NCI-H1436 treated with DMSO at 0.1 percent for 48 hours (cell line): ENCODE measurements around the gene LRRC8D.
A peak's percentile ranks its signal among the peaks of the same experiment; 100 is the strongest.
"Not testable (repeated sequence)": the region's sequence is repeated elsewhere in the genome, so short reads cannot be mapped to it uniquely, and the experiment has no call there.

ENCODE experiments used
- DNase-seq: peaks from one replicate; lab custom pipeline; 2025; lab: John Stamatoyannopoulos, UW

Gene LRRC8D

DNA sequence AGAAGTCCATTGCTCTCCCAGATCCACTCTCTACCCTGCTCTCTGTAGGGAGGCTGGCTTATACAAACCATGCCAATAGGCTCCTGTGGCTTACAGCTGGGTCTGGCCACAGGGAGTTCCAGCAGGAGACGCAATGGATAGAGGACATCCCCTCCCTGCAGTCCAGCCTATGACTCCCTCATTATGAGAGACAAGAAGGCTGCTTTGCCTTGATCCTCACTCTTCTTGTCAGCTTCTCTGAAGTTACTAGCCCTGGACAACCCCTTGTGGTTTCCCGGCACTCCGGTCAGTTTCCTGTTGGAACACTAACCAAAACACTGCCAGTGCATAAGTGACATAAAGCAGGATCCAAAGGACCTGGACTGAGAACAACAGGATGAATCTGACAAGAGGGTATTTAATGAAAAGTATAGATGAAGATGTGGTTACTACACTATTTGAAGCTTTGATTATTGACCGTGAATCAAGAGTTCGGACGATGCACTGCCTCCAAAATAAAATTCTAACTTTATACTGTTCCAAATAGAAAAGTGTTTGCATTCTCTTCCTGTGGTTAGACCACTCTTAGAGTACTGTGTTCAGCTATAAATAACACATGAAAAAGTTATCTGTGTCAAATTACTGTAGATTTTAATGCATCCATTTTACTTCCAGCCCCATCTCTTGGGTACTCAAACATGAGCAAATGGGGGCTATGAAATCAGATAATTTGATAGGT, 141.4 kb downstream of the LRRC8D start:
- no peak for DNase-seq

GRCh38 chr1:89962742-89963075, 141.9 kb downstream of the LRRC8D start:
- DNase-seq, result no peak

DNA sequence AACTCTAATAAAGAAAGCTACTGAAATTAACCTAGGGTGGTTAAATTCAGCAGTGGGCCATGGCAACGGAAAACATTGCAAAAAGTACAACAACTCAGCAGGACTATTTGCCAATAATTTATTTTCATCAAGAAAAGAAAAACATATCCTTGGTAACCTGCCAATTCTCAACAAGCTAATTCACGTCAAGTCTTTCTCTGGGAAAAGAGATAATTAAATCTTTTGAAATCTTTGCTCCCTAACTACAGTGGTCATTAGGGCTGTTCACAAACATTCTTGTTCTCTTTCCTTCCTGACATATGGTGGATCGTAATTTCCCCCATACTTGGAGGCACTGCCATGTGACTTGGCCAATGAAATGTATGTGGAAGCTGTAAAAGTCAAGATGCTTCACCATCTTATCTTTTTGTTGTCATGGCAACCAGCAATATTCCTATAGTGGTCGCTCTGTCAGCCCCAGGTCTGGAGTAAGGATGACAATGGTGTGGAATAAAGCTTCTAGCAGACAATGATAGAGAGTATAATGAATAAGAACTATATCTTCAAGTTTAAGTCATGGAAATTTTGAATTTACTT, 144.4 kb downstream of the LRRC8D start:
- no peak for DNase-seq

DNA sequence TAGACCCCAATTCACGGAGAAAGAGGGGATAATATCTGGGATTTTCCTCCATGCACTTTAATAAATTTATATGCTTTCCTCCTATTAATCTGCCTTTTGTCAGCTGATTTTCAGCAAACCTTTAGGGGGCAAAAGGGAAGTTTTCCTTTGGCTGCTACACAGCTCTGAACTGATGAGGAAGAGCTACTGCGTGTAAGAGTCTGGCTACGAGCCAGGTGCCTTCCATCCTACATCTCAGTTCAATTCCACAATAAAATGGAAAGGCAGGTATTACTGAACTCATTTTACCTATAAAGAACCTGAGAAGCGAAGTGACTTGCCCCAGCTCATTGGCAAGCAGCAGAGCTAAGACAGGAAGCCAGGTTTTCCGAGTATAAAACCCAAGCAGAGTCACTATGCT, 145.8 kb downstream of the LRRC8D start:
- DNase-seq, result no peak

DNA sequence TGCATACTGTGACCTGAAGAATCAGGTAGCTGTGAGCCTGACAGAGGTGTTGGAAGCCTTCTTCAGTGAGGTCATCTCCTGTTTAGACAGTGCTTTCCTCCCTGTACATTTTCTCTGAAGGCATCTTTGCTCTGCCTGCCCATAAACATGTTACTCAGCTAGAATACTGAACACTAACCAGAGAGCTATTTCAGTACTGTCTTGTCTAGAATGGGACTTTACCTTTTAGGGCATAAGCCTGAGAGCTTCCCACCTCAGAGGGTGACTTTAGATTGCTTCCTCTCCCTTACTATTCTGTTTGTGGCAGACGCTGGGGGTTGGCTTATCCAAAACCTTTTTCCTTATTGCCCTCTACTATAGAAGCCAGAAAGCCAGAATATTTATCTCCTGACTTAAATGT, 150.8 kb downstream of the LRRC8D start:
- DNase-seq, result no peak

DNA sequence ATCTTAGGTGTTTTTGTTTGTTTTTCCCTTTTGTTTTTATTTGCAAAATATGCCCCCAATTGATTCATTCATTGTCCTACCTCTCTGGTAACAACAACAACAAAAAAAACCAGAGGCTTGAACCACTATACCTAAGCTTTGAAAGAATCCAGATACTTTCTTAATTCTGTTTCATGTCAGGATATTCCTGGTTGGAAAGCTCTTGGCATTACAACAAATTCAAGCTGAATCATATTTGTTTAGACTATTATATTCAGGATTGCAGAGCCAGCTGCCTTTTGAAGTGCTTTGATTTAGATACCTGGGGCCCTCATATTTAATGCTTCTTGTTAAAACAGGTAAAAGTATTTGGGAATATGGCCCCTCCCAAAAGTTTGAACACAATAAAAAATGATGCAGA, 151.2 kb downstream of the LRRC8D start:
- DNase-seq, result no peak

- DNase-seq, result no peak
Measured at GRCh38 chr1:89973471-89974127, 152.8 kb downstream of the LRRC8D start.

- no peak for DNase-seq
Measured at GRCh38 chr1:89974256-89974655, 153.4 kb downstream of the LRRC8D start.

GRCh38 chr1:89974696-89975470, 154.1 kb downstream of the LRRC8D start:
- DNase-seq, result no peak

DNA sequence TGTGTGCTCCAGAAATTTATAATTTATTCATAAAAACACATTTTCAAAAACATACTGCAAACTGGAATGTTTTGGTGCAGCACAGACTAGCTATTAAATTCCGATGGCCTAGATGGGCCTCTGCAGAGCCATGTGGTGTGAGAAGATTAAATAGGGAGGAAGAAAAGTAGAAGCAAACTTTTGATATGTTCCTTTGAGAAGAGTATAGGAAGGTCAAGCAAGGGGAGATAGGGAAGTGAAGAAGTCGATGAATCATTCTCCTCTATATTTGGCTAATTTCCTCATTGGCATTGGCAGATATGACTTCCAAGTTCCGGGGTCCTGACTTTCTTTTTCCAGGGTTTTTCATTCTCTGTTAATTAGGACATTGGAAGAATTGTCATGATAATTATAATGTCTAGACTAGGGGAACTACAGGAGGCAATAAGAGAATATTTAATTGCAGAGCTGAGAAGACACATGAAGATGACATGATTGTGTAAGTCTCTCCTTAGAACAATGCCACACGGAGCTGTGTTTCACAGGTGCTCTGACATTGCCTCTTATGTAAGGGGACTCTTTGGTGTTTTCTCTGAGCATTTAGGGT, 154.8 kb downstream of the LRRC8D start:
- DNase-seq, result no peak

GRCh38 chr1:89978755-89979154, 157.9 kb downstream of the LRRC8D start:
- DNase-seq, result no peak

DNA sequence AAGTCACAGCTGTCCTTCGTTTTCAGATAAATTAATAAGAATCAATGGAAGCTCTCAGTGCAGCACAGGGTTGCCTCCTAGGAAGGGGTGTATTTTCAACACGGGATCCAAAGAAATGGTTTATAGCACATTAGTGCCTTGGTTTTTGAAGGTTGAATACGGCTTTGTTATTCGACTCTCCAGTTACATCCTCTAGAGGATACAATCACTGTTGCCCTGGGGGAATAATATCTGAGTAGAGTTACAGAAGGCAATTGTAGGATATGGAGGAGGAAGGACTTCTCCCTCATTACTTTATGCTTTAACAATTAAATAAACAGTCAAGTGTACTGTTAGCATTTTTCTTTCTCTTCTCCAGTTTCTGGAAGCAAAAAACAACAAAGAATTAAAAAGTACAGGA, 159.8 kb downstream of the LRRC8D start:
- DNase-seq, result peak; percentile 89

- DNase-seq, result not testable (repeated sequence)
Measured at GRCh38 chr1:89982846-89983245, 162.0 kb downstream of the LRRC8D start.

- DNase-seq, result not testable (repeated sequence)
Measured at GRCh38 chr1:89984564-89985116, 163.8 kb downstream of the LRRC8D start.

DNA sequence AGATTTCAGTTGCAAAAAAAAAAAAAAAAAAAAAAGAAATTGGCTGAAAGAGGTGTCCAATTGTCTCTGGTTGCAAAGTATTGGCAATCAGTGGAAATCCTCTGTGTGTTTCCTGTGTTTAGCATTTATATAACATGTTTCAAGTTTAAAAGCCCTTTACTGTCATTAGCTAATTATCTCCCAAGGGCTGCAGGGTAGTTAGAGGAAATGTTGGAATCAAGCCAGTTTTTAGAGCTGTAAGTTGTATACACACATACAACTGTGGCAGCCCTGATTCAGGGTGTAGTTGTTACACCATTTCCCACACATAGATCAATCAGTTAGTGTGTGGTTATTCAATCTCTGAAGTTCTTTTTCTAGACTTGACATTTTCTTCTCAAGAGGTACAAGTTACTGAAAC, 165.2 kb downstream of the LRRC8D start:
- DNase-seq, result peak; percentile 84
